Calu3 (cell line): ENCODE data around the gene CDC26. TPM values are rescaled to one million over a fixed set of nuclear protein-coding genes. Genes with fewer than 3 reads are reported as not detected.

Source experiments
- BruUV-seq: library from RNA; stranded (reverse); fragments of 400-500 nt; replicated peaks from 2 replicates; lab custom pipeline; 2021; lab: Mats Ljungman, UMichigan
- CTCF ChIA-PET: fragments of 300-600 bp; sonication (Branson Sonifier 250); formaldehyde crosslinking; loops from one replicate; lab custom pipeline; 2022; ENCODE audit warnings: antibody characterized with exemption; lab: Charles Lee
- DNase-seq: peaks from one replicate; pipeline ENCODE4 v3.0.0; 2022
- H3K27ac Mint-ChIP-seq: one replicate; pipeline ENCODE4 v1.8.0; 2022; ENCODE audit warnings: mixed read lengths; ENCODE audit not compliant: unreplicated experiment
- H3K27me3 Mint-ChIP-seq: one replicate; pipeline ENCODE4 v1.8.0; 2022; ENCODE audit warnings: mixed read lengths; ENCODE audit not compliant: unreplicated experiment
- H3K36me3 Mint-ChIP-seq: one replicate; pipeline ENCODE4 v1.8.0; 2022; ENCODE audit warnings: mild to moderate bottlenecking, moderate library complexity, mixed read lengths; ENCODE audit not compliant: insufficient read depth, unreplicated experiment
- H3K4me1 Mint-ChIP-seq: one replicate; pipeline ENCODE4 v1.8.0; 2022; ENCODE audit warnings: mild to moderate bottlenecking, low read depth, mixed read lengths; ENCODE audit not compliant: unreplicated experiment
- H3K4me3 Mint-ChIP-seq: one replicate; pipeline ENCODE4 v1.8.0; 2022; ENCODE audit warnings: mild to moderate bottlenecking, low read depth, moderate library complexity, mixed read lengths; ENCODE audit not compliant: unreplicated experiment
- H3K9me3 Mint-ChIP-seq: one replicate; pipeline ENCODE4 v1.8.0; 2022; ENCODE audit warnings: low read depth, mixed read lengths; ENCODE audit not compliant: unreplicated experiment
- intact Hi-C: fragments of 100-400 bp; cut with micrococcal nuclease; formaldehyde crosslinking; loops from one replicate; pipeline ENCODE4 v1.10.0; 2022; ENCODE audit not compliant: unreplicated experiment
- total RNA-seq: library from RNA; stranded (reverse); gene quantifications from 2 replicates; pipeline ENCODE4 v1.2.3, GENCODE V29; 2022
- TF ChIP-seq, protein P1 (sequence below): fragments of 200-600 bp; IDR thresholded peaks from one replicate; pipeline ENCODE4 v1.8.0; 2022; ENCODE audit warnings: antibody characterized with exemption; ENCODE audit not compliant: unreplicated experiment

CDC26 gene
- total RNA-seq, 1 experiment from 2014 or later: 20.5 TPM

DNA sequence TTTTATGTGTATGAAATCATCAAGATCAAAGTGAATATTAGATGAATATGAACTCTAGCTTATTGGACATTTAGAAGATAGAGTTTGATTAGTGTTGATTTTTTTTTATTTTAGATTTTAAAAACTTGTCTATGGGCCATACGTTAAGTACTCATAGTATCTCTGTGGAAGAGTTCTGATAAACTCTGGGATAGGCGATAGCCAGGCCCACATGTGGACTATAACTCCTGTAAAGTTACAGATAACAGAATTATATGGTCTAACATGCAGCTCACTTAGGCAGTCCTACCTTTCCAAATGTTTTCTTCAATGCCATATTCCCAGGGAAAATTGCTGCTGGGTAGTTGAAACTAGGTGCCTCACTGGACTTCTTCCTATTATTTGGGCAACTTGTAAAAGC is 43.7 kb downstream of the CDC26 start:
- TF ChIP-seq, protein P1, sequence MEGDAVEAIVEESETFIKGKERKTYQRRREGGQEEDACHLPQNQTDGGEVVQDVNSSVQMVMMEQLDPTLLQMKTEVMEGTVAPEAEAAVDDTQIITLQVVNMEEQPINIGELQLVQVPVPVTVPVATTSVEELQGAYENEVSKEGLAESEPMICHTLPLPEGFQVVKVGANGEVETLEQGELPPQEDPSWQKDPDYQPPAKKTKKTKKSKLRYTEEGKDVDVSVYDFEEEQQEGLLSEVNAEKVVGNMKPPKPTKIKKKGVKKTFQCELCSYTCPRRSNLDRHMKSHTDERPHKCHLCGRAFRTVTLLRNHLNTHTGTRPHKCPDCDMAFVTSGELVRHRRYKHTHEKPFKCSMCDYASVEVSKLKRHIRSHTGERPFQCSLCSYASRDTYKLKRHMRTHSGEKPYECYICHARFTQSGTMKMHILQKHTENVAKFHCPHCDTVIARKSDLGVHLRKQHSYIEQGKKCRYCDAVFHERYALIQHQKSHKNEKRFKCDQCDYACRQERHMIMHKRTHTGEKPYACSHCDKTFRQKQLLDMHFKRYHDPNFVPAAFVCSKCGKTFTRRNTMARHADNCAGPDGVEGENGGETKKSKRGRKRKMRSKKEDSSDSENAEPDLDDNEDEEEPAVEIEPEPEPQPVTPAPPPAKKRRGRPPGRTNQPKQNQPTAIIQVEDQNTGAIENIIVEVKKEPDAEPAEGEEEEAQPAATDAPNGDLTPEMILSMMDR: no peak
- no peak for DNase-seq
- intact Hi-C loops: no loop called here
- H3K9me3 Mint-ChIP-seq: no peaks in the 10 kb centered on the region
- H3K27me3 Mint-ChIP-seq: no peaks in the 10 kb centered on the region
- H3K4me1 Mint-ChIP-seq: peaks cover 7% of the 10 kb centered on the region
- H3K36me3 Mint-ChIP-seq: no peaks in the 10 kb centered on the region
- no peak overlapping the region for H3K4me3 Mint-ChIP-seq
- H3K27ac Mint-ChIP-seq: no peak overlapping the region
- CTCF ChIA-PET: no interaction called here
- no TSS peak for BruUV-seq

DNA sequence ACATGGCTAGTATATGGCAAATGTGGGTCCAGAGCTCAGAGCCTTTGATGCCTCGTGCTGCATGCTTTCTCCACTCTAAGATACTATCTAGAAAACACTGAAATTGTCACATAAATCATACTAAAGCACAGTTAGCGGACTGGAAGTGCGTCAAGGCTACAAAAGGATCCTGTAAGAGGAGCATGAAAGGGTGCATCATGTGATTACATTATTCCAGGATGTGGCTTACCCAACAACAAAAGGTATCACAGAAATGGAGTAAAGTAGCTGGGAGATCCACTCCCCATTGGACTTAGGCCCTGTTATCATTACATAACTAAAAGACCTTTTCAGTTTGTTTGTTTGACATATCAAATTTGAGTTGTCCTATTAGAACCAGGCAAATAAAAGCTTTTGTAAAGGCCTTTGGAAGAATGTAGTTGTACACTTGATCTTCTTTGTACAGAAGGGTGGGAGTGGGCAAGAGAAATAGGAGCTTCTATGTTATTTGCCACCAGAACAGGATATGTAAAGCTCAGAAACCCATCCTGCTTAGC is 47.2 kb downstream of the CDC26 start:
- no peak for DNase-seq
- TF ChIP-seq, protein P1: no peak
- CTCF ChIA-PET: interaction anchor here (0.6 kb wide), 1 partner anchor 24 kb away, joined by 3 read pairs; no protein-coding TSS in a partner anchor
- intact Hi-C loops: no loop called here
- H3K9me3 Mint-ChIP-seq: no peaks in the 10 kb centered on the region
- H3K36me3 Mint-ChIP-seq: no peaks in the 10 kb centered on the region
- no peak overlapping the region for H3K4me3 Mint-ChIP-seq
- H3K4me1 Mint-ChIP-seq: peaks cover 4% of the 10 kb centered on the region
- no TSS peak for BruUV-seq
- no peaks in the 10 kb centered on the region for H3K27me3 Mint-ChIP-seq
- H3K27ac Mint-ChIP-seq: no peak overlapping the region

DNA sequence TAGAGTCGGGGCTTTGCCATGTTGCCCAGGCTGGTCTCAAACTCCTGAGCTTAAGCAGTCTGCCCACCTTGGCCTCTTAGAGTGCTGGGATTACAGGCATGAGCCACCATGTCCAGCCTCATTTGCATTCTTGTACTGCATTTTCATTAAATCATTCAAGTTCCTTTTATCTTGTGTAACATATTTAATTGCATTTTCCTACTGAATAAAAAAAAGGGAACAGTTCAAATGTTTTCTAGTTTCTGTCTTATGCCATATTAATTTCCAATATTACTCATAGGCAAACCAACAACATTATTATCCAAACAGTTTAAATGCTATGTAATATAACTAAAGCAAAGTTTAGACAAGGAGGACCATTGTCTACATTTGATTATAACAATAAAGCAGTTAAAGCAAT is 47.9 kb downstream of the CDC26 start:
- TF ChIP-seq, protein P1: no peak
- BruUV-seq: no TSS peak
- Mint-ChIP-seq H3K36me3 (peaks cover 2% of the 10 kb centered on the region), H3K4me3 (no peak overlapping the region), H3K27me3 (no peaks in the 10 kb centered on the region), H3K9me3 (no peaks in the 10 kb centered on the region), H3K4me1 (peaks cover 6% of the 10 kb centered on the region), H3K27ac (no peak overlapping the region)
- intact Hi-C loops: no loop called here
- no peak for DNase-seq
- CTCF ChIA-PET: interaction anchor here (0.6 kb wide), 1 partner anchor 74 kb away, joined by 4 read pairs; no protein-coding TSS in a partner anchor

DNA sequence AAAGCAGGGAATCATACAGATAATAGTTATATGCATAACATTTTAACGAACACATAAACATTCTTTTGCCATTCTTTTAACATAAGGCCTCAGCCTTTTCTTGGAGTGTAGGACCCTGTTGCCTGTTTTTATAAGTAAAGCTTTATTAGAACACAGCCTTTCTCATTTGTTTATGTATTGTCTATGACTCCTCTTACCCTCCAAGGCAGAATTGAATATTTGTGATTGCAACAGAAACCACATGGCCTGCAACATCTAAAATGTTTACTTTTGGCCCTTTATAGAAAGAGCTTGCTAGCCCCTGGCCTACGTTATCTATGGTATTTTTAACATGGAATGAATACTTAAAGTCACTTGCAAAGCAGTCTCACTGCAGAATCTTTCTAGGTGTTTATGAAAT is 51.4 kb downstream of the CDC26 start:
- Mint-ChIP-seq H3K27ac (no peak overlapping the region), H3K9me3 (no peaks in the 10 kb centered on the region), H3K36me3 (peaks cover 25% of the 10 kb centered on the region), H3K27me3 (no peaks in the 10 kb centered on the region), H3K4me3 (no peak overlapping the region), H3K4me1 (peaks cover 16% of the 10 kb centered on the region)
- CTCF ChIA-PET: no interaction called here
- no peak for DNase-seq
- TF ChIP-seq, protein P1: no peak
- no TSS peak for BruUV-seq
- intact Hi-C loops: no loop called here
